Smooth muscle cell (in vitro differentiated cells): ENCODE data around the gene ACSS1. TPM values are rescaled to one million over a fixed set of nuclear protein-coding genes. Genes with fewer than 3 reads are reported as not detected.

ENCODE experiments used
- DNase-seq: peaks from one replicate; lab custom pipeline; 2025; ENCODE audit not compliant: unreplicated experiment; lab: John Stamatoyannopoulos, UW
- H2AFZ ChIP-seq: fragments of 200-600 bp; sonication (generic); 2 replicates; pipeline ENCODE4 v1.6.0; 2016; ENCODE audit warnings: antibody characterized with exemption, low read depth, mild to moderate bottlenecking
- H3F3A ChIP-seq: fragments of 200-600 bp; sonication (generic); 2 replicates; pipeline ENCODE4 v1.6.0; 2017; ENCODE audit warnings: antibody characterized with exemption, low read depth
- H3K27ac ChIP-seq: fragments of 200-600 bp; sonication (generic); 2 replicates; pipeline ENCODE4 v1.5.1; 2016; ENCODE audit warnings: low read depth, mild to moderate bottlenecking
- H3K27me3 ChIP-seq: fragments of 200-600 bp; sonication (generic); 2 replicates; pipeline ENCODE4 v1.6.1; 2016; ENCODE audit warnings: low read depth, mild to moderate bottlenecking
- H3K36me3 ChIP-seq: fragments of 200-600 bp; sonication (generic); 2 replicates; pipeline ENCODE4 v1.5.1; 2016; ENCODE audit warnings: low read depth
- H3K4me1 ChIP-seq: fragments of 200-600 bp; sonication (generic); 2 replicates; pipeline ENCODE4 v1.5.1; 2016; ENCODE audit warnings: low read depth
- H3K4me2 ChIP-seq: fragments of 200-600 bp; sonication (generic); 2 replicates; pipeline ENCODE4 v1.6.0; 2016; ENCODE audit warnings: mild to moderate bottlenecking
- H3K4me3 ChIP-seq: fragments of 200-600 bp; sonication (generic); 2 replicates; pipeline ENCODE4 v1.5.1; 2016; ENCODE audit warnings: mild to moderate bottlenecking
- H3K79me2 ChIP-seq: fragments of 200-600 bp; sonication (generic); 2 replicates; pipeline ENCODE4 v1.6.0; 2016; ENCODE audit warnings: low read depth, mild to moderate bottlenecking
- H3K9ac ChIP-seq: fragments of 200-600 bp; sonication (generic); 2 replicates; pipeline ENCODE4 v1.6.0; 2016; ENCODE audit warnings: low read depth
- H3K9me3 ChIP-seq: fragments of 200-600 bp; sonication (generic); replicated peaks from 2 replicates; pipeline ENCODE4 v1.5.1; 2016; ENCODE audit warnings: low read depth
- H4K20me1 ChIP-seq: fragments of 200-600 bp; sonication (generic); 2 replicates; pipeline ENCODE4 v1.6.0; 2016; ENCODE audit warnings: low read depth
- WGBS: methylation state at CpG from one replicate; pipeline ENCODE4 v1.1.7; 2016; ENCODE audit warnings: low lambda C conversion rate; 5-methylcytosine and 5-hydroxymethylcytosine counted together
- polyA plus RNA-seq: library from polyadenylated mRNA; unstranded; fragments of >200 nt; fragmentation: Nextera tagmentation; extraction: Ambion mirVana; gene quantifications from 2 replicates; pipeline ENCODE4 v1.2.1, GENCODE V29; 2016
- total RNA-seq: library from RNA; depleted of rRNA; stranded (reverse); fragments of >200 nt; gene quantifications from 2 replicates; pipeline ENCODE4 v1.2.3, GENCODE V29; 2014
- TF ChIP-seq, protein P1 (sequence below): fragments of 200-600 bp; sonication (generic); IDR thresholded peaks from 2 replicates; pipeline ENCODE4 v1.5.1; 2017; ENCODE audit warnings: borderline replicate concordance, mild to moderate bottlenecking, antibody characterized with exemption; ENCODE audit not compliant: insufficient read depth, poor library complexity, severe bottlenecking

ACSS1 gene
- total and polyA plus RNA-seq, 2 experiments from 2014 or later: 2.4 to 2.8 TPM

- Histone ChIP-seq H3K27ac (no peak overlapping the region), H3K27me3 (peaks cover 93% of the 10 kb centered on the region), H3K9me3 (no peaks in the 10 kb centered on the region), H4K20me1 (no peaks in the 10 kb centered on the region), H3F3A (no peaks in the 10 kb centered on the region), H3K79me2 (no peaks in the 10 kb centered on the region), H3K4me1 (peaks cover 5% of the 10 kb centered on the region), H2AFZ (no peak overlapping the region), H3K9ac (no peak overlapping the region), H3K4me2 (no peak overlapping the region), H3K4me3 (no peak overlapping the region), H3K36me3 (no peaks in the 10 kb centered on the region)
- TF ChIP-seq, protein P1, sequence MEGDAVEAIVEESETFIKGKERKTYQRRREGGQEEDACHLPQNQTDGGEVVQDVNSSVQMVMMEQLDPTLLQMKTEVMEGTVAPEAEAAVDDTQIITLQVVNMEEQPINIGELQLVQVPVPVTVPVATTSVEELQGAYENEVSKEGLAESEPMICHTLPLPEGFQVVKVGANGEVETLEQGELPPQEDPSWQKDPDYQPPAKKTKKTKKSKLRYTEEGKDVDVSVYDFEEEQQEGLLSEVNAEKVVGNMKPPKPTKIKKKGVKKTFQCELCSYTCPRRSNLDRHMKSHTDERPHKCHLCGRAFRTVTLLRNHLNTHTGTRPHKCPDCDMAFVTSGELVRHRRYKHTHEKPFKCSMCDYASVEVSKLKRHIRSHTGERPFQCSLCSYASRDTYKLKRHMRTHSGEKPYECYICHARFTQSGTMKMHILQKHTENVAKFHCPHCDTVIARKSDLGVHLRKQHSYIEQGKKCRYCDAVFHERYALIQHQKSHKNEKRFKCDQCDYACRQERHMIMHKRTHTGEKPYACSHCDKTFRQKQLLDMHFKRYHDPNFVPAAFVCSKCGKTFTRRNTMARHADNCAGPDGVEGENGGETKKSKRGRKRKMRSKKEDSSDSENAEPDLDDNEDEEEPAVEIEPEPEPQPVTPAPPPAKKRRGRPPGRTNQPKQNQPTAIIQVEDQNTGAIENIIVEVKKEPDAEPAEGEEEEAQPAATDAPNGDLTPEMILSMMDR: no peak
- no peak for DNase-seq
- WGBS: 8% methylated on average over 44 of the region's 44 CpGs
Measured at GRCh38 chr20:25083141-25083772, 25.3 kb upstream of the ACSS1 start.

DNA sequence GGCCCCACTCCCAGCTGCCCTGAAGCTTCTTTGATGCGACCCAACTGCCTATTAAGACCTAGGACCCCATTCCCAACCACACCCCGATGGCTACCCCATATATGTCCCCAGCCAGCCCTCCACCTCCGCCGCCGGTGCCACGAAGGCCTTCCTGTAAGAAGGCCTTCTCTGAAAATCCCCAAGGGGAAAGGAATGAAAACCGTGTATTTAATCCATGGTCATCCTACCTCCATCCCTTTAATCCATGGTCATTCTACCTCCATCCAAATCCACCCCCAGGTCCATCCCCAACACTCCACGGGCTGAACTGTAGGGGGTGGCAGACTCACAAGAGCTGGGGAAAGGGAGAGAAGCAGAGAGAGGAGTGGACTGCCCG lies 24.5 kb upstream of the ACSS1 start:
- H3K4me3 ChIP-seq: no peak overlapping the region
- H2AFZ ChIP-seq: no peak overlapping the region
- no peaks in the 10 kb centered on the region for H3F3A ChIP-seq
- WGBS: 40% methylated on average over 9 of the region's 9 CpGs
- no peak overlapping the region for H3K27ac ChIP-seq
- H3K4me2 ChIP-seq: no peak overlapping the region
- TF ChIP-seq, protein P1: no peak
- no peaks in the 10 kb centered on the region for H4K20me1 ChIP-seq
- no peaks in the 10 kb centered on the region for H3K79me2 ChIP-seq
- no peaks in the 10 kb centered on the region for H3K9me3 ChIP-seq
- peaks cover 5% of the 10 kb centered on the region for H3K4me1 ChIP-seq
- no peaks in the 10 kb centered on the region for H3K36me3 ChIP-seq
- H3K9ac ChIP-seq: no peak overlapping the region
- no peak for DNase-seq
- H3K27me3 ChIP-seq: peaks cover 95% of the 10 kb centered on the region

DNA sequence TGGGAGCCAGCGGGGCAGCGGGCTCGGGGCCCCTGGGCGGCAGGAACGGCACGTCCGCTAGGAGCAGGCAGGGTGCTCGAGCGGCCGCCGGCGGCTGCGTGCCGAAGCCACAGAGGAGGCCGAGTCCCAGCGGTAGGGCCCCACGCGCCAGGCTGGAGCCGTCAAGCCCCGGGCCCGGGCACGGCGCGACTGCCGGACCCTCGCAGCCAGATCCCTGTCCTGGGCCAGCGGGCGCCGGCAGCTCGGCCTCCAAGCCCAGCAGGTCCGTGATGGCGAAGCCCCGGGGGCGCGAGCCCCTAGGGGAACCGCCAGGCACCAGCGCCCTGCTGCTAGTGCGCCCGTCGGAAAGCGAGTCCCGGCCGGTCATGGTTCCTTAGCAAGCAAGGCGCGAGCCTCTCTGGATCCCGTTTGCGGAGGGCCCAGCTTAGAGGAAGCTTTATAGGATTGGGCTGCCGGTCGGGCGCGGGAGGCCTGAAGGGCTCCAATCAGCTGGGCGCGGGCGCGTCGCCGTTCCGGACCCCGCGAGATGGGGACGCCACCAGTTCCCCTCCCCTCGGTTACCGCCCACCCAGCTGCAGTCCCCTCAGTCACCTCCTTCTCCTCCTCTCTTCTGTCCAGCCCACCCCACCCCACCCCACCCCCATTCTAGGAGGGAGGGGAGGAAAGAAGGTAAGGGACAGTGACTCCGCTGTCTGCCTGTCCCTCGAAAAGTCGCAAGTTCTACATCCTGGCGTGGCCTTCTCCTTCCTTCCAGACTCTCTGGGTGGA lies 24.0 kb upstream of the ACSS1 start, which contains the start of gene VSX1:
Gene VSX1 (minus strand): TSS at position 412 of the 768 bp plus-strand sequence. CDS start 45 bp downstream, at position 367.
- Histone ChIP-seq H3F3A (no peaks in the 10 kb centered on the region), H3K27ac (no peak within 1 kb of the TSS), H3K27me3 (peaks cover 100% of the 10 kb centered on the region), H3K4me2 (no peak within 1 kb of the TSS), H2AFZ (no peak within 1 kb of the TSS), H3K4me3 (no peak within 1 kb of the TSS), H3K79me2 (no peaks in the 10 kb centered on the region), H3K4me1 (peaks cover 5% of the 10 kb centered on the region), H3K9me3 (no peaks in the 10 kb centered on the region), H3K36me3 (no peaks in the 10 kb centered on the region), H4K20me1 (no peaks in the 10 kb centered on the region), H3K9ac (no peak within 1 kb of the TSS)
- WGBS: 18% methylated on average over 41 of the region's 67 CpGs
- TF ChIP-seq, protein P1: no peak
- DNase-seq: no peak
